Gastroesophageal sphincter (tissue), 3 donors: ENCODE results near the gene FOXJ3.

Experiments used
- CTCF ChIP-seq, 4 experiments: fragments of 200-600 bp in 2 of 4; fragments of 450-650 bp in 2 of 4; sonication (generic) in 1 of 4; IDR thresholded peaks; one replicate each; pipeline ENCODE4 v1.5.1; 2017 to 2019; ENCODE audit warnings: antibody characterized with exemption in 4 of 4, mild to moderate bottlenecking in 2 of 4, moderate library complexity in 2 of 4
- POLR2AphosphoS5 ChIP-seq: sonication (generic); formaldehyde crosslinking; IDR thresholded peaks from one replicate; pipeline ENCODE4 v1.6.1; 2017; ENCODE audit warnings: antibody characterized with exemption

GRCh38 chr1:42317308-42317707 is 17.7 kb downstream of the FOXJ3 start:
- TF ChIP-seq POLR2AphosphoS5 (no peak), CTCF (IDR thresholded peaks at IDR 0.05) (no peak)
